ENCODE results near the gene ADAR. TPM values are rescaled to one million over a fixed set of nuclear protein-coding genes. Genes with fewer than 3 reads are reported as not detected.
A peak's percentile ranks its signal among the peaks of the same experiment; 100 is the strongest.

ADAR gene
- total RNA-seq, 1 donor from 2014 or later = 209 TPM

- peak overlapping the region; percentile 78 for H3K27ac Mint-ChIP-seq
- intact Hi-C loops (cut with micrococcal nuclease) = no loop called here
Measured at GRCh38 chr1:154584267-154584994, 23.6 kb downstream of the ADAR start.

DNA sequence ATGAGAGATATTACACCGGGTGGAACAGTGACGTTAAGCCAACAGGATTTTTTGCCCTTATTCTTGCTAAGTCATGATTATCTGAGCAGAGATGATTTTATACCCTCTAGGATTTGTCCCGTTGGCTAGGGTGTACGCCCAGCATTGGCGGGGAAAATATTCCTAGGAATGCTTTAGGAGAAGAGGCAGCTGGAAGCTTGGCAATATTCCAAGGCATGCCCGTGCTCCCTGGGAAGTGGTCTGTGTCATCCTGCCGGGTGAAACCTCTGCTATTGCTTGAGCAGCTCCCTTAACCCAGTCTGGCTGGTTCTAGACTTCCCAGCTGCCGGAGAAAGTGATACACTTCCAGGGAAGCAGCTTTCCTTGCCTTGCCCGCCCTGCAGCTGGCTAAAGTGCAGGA lies 24.2 kb downstream of the ADAR start:
- ATAC-seq (ENCODE audit: low read depth) = no peak
- TF ChIP-seq CTCF (IDR thresholded peaks at IDR 0.05) = no peak
- POLR2A ChIA-PET = no interaction called here
- Mint-ChIP-seq H3K27me3 (no peaks in the 10 kb centered on the region), H3K27ac (peak overlapping the region; percentile 78), H3K9me3 (no peaks in the 10 kb centered on the region), H3K4me3 (no peak overlapping the region), H3K4me1 (peaks cover 20% of the 10 kb centered on the region), H3K36me3 (ENCODE audit: low read depth) (peaks cover 98% of the 10 kb centered on the region)
- DNase-seq = no peak
- CTCF ChIA-PET = no interaction called here
- intact Hi-C loops (cut with micrococcal nuclease) = no loop called here

More at GRCh38 chr1:154584267-154584994, 23.6 kb downstream of the ADAR start:
- ChIA-PET POLR2A (interaction anchor here (0.8 kb wide), 1 partner anchor 359 kb away, joined by 3 read pairs; no protein-coding TSS in a partner anchor), CTCF (interaction anchor here (0.9 kb wide), 1 partner anchor 85 kb away, joined by 3 read pairs; no protein-coding TSS in a partner anchor)
- Mint-ChIP-seq H3K36me3 (ENCODE audit: low read depth) (peaks cover 98% of the 10 kb centered on the region), H3K4me3 (no peak overlapping the region), H3K27me3 (no peaks in the 10 kb centered on the region), H3K9me3 (no peaks in the 10 kb centered on the region), H3K4me1 (peaks cover 20% of the 10 kb centered on the region)
- peak; percentile 66 for ATAC-seq (ENCODE audit: low read depth)
- no peak for TF ChIP-seq CTCF (IDR thresholded peaks at IDR 0.05)
- DNase-seq = no peak

DNA sequence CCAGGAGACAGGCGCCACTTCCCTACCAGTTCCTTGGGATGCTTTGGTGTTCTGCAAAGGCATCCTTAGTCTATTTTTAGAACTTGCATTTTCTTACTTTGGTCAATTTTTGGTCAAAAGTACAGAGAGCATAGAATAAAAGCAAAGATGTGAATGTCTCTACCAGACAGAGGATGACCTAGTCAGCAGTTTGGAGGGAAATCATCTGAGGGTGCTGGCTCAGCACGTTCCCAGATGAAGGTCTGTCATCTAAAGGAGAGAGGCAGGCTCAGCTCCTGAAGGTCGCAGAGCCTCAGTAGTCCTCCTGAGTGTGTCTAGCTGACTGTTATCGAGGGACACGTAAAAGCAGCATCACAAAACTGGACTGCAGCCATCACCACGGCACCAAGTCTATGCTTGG lies 25.1 kb downstream of the ADAR start:
- ChIA-PET CTCF (no interaction called here), POLR2A (no interaction called here)
- intact Hi-C loops (cut with micrococcal nuclease) = no loop called here
- no peak for DNase-seq
- no peak for ATAC-seq (ENCODE audit: low read depth)
- TF ChIP-seq CTCF (IDR thresholded peaks at IDR 0.05) = no peak
- Mint-ChIP-seq H3K4me1 (peaks cover 20% of the 10 kb centered on the region), H3K27ac (peak overlapping the region; percentile 78), H3K27me3 (no peaks in the 10 kb centered on the region), H3K9me3 (no peaks in the 10 kb centered on the region), H3K36me3 (ENCODE audit: low read depth) (peaks cover 96% of the 10 kb centered on the region), H3K4me3 (no peak overlapping the region)

DNA sequence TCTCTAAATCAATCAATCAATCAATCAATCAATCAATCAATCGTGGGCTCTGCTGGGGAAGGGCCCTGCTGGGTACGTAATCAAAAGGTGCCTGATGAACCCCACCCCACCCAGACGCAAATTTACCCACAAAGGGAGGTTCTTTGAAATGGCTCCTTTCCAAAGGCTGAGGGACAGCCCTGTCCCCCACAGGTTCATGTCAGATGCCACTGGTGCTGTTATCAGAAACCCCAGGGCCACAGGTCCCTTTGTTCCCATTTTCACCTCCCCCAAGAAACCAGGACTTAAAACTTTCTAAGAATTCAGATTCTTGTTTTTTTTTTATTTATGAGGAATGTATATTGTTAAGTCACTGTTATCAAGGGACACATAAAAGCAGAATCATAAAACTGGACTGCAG lies 26.2 kb downstream of the ADAR start:
- H3K27ac Mint-ChIP-seq = no peak overlapping the region
- DNase-seq = no peak
- no peaks in the 10 kb centered on the region for H3K27me3 Mint-ChIP-seq
- ChIA-PET CTCF (no interaction called here), POLR2A (no interaction called here)
- peaks cover 85% of the 10 kb centered on the region for H3K36me3 Mint-ChIP-seq (ENCODE audit: low read depth)
- H3K4me3 Mint-ChIP-seq = no peak overlapping the region
- TF ChIP-seq CTCF (IDR thresholded peaks at IDR 0.05) = no peak
- H3K4me1 Mint-ChIP-seq = peaks cover 20% of the 10 kb centered on the region
- no peak for ATAC-seq (ENCODE audit: low read depth)
- no peaks in the 10 kb centered on the region for H3K9me3 Mint-ChIP-seq
- intact Hi-C loops (cut with micrococcal nuclease) = no loop called here

DNA sequence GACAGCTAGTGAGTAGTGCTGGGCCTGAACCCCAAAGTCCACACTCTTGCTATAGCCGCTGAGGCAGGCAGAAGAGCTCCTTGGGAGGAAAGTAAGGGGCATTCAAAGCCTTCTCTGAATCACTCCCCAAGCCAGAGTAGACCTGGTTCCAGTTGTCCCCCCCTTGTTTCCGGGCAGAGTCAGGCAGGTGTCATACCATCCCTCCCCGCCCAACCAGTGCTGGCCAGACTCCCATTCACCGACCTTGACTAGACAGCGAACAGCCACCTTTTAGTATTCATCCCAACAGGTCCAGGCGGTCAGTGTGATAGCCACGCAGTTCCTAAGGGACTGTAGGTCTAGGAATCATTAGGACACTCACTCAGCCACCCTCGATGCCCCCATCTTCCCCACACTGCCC lies 28.6 kb downstream of the ADAR start:
- Mint-ChIP-seq H3K36me3 (ENCODE audit: low read depth) (peaks cover 61% of the 10 kb centered on the region), H3K27ac (no peak overlapping the region), H3K9me3 (no peaks in the 10 kb centered on the region), H3K27me3 (no peaks in the 10 kb centered on the region), H3K4me1 (peaks cover 7% of the 10 kb centered on the region), H3K4me3 (no peak overlapping the region)
- ATAC-seq (ENCODE audit: low read depth) (no peak), DNase-seq (no peak)
- ChIA-PET POLR2A (interaction anchor here (0.6 kb wide), 1 partner anchor 21 kb away, joined by 3 read pairs; no protein-coding TSS in a partner anchor), CTCF (no interaction called here)
- intact Hi-C loops (cut with micrococcal nuclease) = no loop called here
- TF ChIP-seq CTCF (IDR thresholded peaks at IDR 0.05) = no peak
